Activated CD8-positive, alpha-beta memory T cell treated with anti-CD3 and anti-CD28 coated beads, Interleukin-2, amount 50 U/mL, for 4 hours (primary cell): ENCODE measurements around the gene EDA.
"Not testable (repeated sequence)": the region's sequence is repeated elsewhere in the genome, so short reads cannot be mapped to it uniquely, and the experiment has no call there.

Source experiments
- DNase-seq: peaks from one replicate; pipeline ENCODE4 v3.0.0-alpha.2; 2020

Gene EDA

GRCh38 chrX:69961365-69962072 lies 345.6 kb downstream of the EDA start:
- DNase-seq = no peak

GRCh38 chrX:69968950-69969349 lies 353.0 kb downstream of the EDA start:
- no peak for DNase-seq

- DNase-seq = no peak
Observed at GRCh38 chrX:69969460-69969859, 353.5 kb downstream of the EDA start.

- no peak for DNase-seq
Observed at GRCh38 chrX:69987691-69988090, 371.8 kb downstream of the EDA start.

- DNase-seq = no peak
Observed at GRCh38 chrX:69988955-69989394, 373.1 kb downstream of the EDA start.

- no peak for DNase-seq
Observed at GRCh38 chrX:69991685-69992084, 375.8 kb downstream of the EDA start.

GRCh38 chrX:69993494-69993893 lies 377.6 kb downstream of the EDA start:
- DNase-seq = no peak

- no peak for DNase-seq
Observed at GRCh38 chrX:69995362-69996112, 379.6 kb downstream of the EDA start.

- no peak for DNase-seq
Observed at GRCh38 chrX:69996113-69996468, 380.2 kb downstream of the EDA start.

- DNase-seq = not testable (repeated sequence)
Observed at GRCh38 chrX:69998299-69998698, 382.4 kb downstream of the EDA start.

GRCh38 chrX:70001269-70001668 lies 385.4 kb downstream of the EDA start:
- no peak for DNase-seq

- DNase-seq = no peak
Observed at GRCh38 chrX:70001708-70002341, 385.9 kb downstream of the EDA start.

- DNase-seq = no peak
Observed at GRCh38 chrX:70007946-70008345, 392.0 kb downstream of the EDA start.

- no peak for DNase-seq
Observed at GRCh38 chrX:70009049-70009448, 393.1 kb downstream of the EDA start.

- DNase-seq = no peak
Observed at GRCh38 chrX:70009970-70010369, 394.1 kb downstream of the EDA start.

GRCh38 chrX:70012756-70013155 lies 396.8 kb downstream of the EDA start:
- no peak for DNase-seq

GRCh38 chrX:70013466-70014381 lies 397.8 kb downstream of the EDA start:
- DNase-seq = no peak

- DNase-seq = no peak
Observed at GRCh38 chrX:70016513-70016912, 400.6 kb downstream of the EDA start.

GRCh38 chrX:70022616-70023015 lies 406.7 kb downstream of the EDA start:
- no peak for DNase-seq

- no peak for DNase-seq
Observed at GRCh38 chrX:70025464-70025863, 409.6 kb downstream of the EDA start.

- DNase-seq = no peak
Observed at GRCh38 chrX:70026112-70026850, 410.4 kb downstream of the EDA start.

- no peak for DNase-seq
Observed at GRCh38 chrX:70026851-70027200, 410.9 kb downstream of the EDA start.
